ENCODE data around the gene DHTKD1.
"Not testable (repeated sequence)": the region's sequence is repeated elsewhere in the genome, so short reads cannot be mapped to it uniquely, and the experiment has no call there.

The DHTKD1 gene

GRCh38 chr10:12150163-12150562, 81.4 kb downstream of the DHTKD1 start:
- DNase-seq (ENCODE audit: low read depth): no peak

- no peak for DNase-seq (ENCODE audit: low read depth)
Observed at GRCh38 chr10:12154516-12154915, 85.8 kb downstream of the DHTKD1 start.

DNA sequence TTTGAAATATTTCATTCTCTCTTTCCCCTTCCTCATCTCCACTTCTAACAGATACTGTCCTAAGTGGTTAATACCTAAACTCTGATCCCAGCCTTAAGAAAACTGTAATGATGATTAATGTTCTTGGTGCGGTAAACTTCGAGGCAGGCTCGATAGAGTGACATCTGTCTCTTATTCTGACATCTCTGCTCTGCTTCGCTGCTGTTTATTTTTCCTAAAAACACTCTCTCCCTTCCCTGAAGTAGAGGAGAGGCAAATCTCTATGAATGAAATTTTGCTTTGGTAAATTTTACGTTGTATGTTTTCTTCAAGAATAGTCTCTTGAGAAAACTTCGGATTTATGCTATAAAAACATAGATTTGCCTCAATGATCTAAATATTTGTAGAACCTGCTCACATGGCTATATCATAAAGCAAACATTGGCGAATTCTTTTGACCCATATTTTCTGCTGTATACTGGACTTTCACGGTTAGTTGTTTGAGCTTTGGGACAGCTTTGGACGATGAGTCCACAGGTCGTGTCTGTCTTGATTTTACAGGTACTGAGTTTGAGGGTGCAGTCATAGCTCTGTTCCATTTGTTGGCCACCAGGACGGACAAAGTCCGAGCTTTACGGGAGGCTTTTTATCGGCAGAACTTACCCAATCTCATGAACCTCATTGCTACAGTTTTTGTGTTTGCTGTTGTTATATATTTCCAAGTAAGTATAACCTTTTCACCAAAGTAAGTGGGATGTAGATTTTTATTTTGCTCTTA, 87.8 kb downstream of the DHTKD1 start:
- no peak for DNase-seq (ENCODE audit: low read depth)

DNA sequence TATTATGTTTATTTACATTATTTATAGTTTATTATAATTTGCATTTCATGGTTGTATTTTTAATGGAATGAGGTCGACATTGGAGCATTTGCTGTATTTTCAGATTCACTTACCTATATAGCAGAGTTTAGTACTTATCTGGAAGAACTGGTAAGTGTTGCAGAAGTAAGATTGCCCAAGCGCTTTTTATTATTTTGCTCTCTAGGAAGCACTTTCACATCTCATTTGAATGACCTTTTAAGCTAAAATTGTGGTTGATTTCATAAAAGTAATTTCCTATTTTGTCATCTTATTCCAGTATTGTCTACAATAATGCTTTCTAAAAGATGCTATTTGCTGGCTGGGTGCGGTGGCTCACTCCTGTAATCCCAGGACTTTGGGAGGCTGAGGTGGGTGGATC, 89.4 kb downstream of the DHTKD1 start:
- no peak for DNase-seq (ENCODE audit: low read depth)

DNA sequence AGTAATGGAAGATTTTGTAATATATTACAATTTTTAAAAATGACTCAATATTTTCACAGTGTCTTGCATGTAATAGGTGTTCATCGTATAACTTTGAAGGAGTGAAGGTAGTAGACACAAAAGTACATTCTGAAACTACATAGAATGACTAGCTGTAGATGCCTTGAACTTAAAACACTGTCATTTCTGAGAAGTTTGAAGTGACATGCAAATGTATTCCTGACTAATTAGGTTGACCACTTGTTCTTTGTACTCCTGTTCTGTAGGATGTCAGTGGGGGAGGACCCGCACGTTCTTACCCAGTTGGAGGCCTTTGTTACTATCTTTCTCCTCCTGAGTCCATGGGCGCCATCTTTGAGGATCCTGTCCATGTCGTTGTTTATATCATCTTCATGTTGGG, 91.9 kb downstream of the DHTKD1 start:
- no peak for DNase-seq (ENCODE audit: low read depth)

- no peak for DNase-seq (ENCODE audit: low read depth)
Observed at GRCh38 chr10:12162927-12163326, 94.2 kb downstream of the DHTKD1 start.

DNA sequence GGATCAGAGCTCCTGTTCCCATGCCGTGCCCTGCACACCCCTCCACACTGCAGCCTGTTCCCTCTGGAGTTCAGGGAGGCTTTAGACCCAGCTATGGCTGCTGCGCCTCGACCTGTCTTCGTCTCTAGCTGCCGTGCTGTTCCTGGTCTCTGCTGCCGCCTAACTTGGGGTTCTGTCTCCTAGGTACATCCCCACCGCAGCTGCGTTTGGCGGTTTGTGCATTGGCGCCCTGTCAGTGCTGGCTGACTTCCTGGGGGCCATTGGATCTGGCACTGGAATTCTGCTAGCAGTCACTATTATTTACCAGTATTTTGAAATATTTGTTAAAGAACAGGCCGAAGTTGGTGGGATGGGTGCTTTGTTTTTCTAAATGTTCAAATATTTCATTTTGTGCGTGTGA, 95.3 kb downstream of the DHTKD1 start:
- no peak for DNase-seq (ENCODE audit: low read depth)

DNA sequence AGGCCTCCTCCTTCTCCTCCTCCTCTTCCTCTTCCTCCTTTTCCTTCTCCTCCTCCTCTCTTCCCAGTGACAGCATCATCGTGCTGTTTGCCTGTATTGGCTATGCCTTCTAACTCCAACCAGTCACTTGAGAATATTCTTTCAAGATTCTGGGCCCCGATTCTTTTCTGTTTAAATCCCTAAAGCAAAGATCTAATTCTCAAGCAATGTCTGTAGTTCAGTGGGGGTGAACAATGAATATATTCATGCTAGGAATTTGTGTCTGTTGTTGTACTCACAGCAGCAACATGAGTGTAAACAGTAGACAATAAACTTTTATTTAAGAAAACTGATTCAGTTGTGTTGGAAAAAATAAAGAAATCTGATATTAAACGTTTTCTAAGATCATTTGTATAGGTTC, 96.3 kb downstream of the DHTKD1 start:
- no peak for DNase-seq (ENCODE audit: low read depth)

DNA sequence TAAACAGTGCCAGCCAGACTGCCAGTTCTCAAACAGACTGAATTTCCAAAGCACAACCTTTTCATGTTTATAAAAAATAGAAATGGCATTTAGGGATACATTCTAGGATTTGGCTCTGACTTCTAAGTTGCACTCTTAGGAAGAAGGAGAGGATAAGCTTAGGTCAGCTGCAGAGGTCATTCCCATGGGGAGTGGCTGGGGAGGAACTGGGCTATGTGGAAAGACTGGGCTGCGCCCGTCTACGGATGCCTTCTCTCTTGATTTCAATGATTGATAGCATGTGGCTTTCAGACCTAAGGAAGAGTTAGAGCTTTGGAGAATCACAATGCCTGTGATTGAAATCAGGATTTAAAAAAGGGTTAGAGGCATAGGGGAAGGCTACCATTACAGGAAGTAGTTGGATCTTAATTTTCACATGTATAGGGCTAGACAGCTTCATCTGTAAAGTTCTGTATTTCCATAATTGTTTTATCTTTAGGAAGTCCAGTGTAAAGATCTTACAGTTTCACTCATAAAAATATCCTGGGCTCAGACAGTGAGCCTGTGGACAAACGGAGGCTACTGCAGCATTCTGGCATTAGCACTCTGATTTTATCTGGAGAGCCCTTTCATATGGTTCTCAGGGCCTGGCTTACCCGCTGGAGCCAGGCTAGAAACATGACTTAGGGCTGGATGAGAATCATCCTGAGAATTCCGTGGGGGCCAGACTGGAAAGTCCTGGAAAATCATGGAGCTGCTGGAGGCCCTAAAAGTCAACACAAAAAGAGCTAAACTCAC, 97.4 kb downstream of the DHTKD1 start:
- DNase-seq (ENCODE audit: low read depth): no peak

- not testable (repeated sequence) for DNase-seq (ENCODE audit: low read depth)
Observed at GRCh38 chr10:12171512-12171911, 102.8 kb downstream of the DHTKD1 start.

Measured in stromal cell of bone marrow (primary cell).